ENCODE results near the gene NGLY1.

The NGLY1 gene

GRCh38 chr3:25783661-25784512 is 644 bp upstream of the NGLY1 start:
- DNase-seq = no peak

- DNase-seq = no peak
Observed at GRCh38 chr3:25782636-25782937, 656 bp downstream of the NGLY1 start.

- DNase-seq = no peak
Observed at GRCh38 chr3:25781758-25782594, 1.3 kb downstream of the NGLY1 start.

- no peak for DNase-seq
Observed at GRCh38 chr3:25781145-25781757, 2.0 kb downstream of the NGLY1 start.

GRCh38 chr3:25780618-25781017 is 2.6 kb downstream of the NGLY1 start:
- no peak for DNase-seq

GRCh38 chr3:25775936-25776335 is 7.3 kb downstream of the NGLY1 start:
- DNase-seq = no peak

- DNase-seq = no peak
Observed at GRCh38 chr3:25768851-25769250, 14.4 kb downstream of the NGLY1 start.

GRCh38 chr3:25751725-25752124 is 31.5 kb downstream of the NGLY1 start:
- DNase-seq = no peak

- no peak for DNase-seq
Observed at GRCh38 chr3:25751048-25751447, 32.2 kb downstream of the NGLY1 start.

- DNase-seq = no peak
Observed at GRCh38 chr3:25749031-25749581, 34.1 kb downstream of the NGLY1 start.

GRCh38 chr3:25748189-25748588 is 35.1 kb downstream of the NGLY1 start:
- DNase-seq = no peak

GRCh38 chr3:25747033-25747432 is 36.2 kb downstream of the NGLY1 start:
- DNase-seq = no peak

- no peak for DNase-seq
Observed at GRCh38 chr3:25744470-25744869, 38.8 kb downstream of the NGLY1 start.

GRCh38 chr3:25728101-25728500 is 55.1 kb downstream of the NGLY1 start:
- no peak for DNase-seq

GRCh38 chr3:25727316-25727715 is 55.9 kb downstream of the NGLY1 start:
- no peak for DNase-seq

GRCh38 chr3:25725810-25726209 is 57.4 kb downstream of the NGLY1 start:
- no peak for DNase-seq

- DNase-seq = no peak
Observed at GRCh38 chr3:25724948-25725645, 58.1 kb downstream of the NGLY1 start.

GRCh38 chr3:25723802-25724201 is 59.4 kb downstream of the NGLY1 start:
- DNase-seq = no peak

GRCh38 chr3:25719321-25719720 is 63.9 kb downstream of the NGLY1 start:
- no peak for DNase-seq

GRCh38 chr3:25713341-25713985 is 69.8 kb downstream of the NGLY1 start:
- DNase-seq = no peak

- DNase-seq = no peak
Observed at GRCh38 chr3:25711090-25711489, 72.2 kb downstream of the NGLY1 start.

GRCh38 chr3:25708036-25708435 is 75.2 kb downstream of the NGLY1 start:
- DNase-seq = no peak

All from activated CD4-positive, alpha-beta T cell treated with anti-CD3 and anti-CD28 coated beads for 1 hour (primary cell).